ENCODE measurements around the gene PIP5KL1.

- TF ChIP-seq CTCF (conservative IDR thresholded peaks at IDR 0.05) (no peak), EZH2 (IDR thresholded peaks at IDR 0.05; ENCODE audit: low read depth) (no peak)
These were observed 7.1 kb upstream of the PIP5KL1 start, which contains the start of gene DPM2 for GRCh38 chr9:127937388-127938297.

Measured in PC-9 (cell line).